ENCODE data around the gene PINLYP. TPM values are rescaled to one million over a fixed set of nuclear protein-coding genes. Genes with fewer than 3 reads are reported as not detected.
A peak's percentile ranks its signal among the peaks of the same experiment; 100 is the strongest.

The PINLYP gene
- total and polyA plus RNA-seq, 9 of the 15 experiments (the other 6 are each of a cell fraction or from before 2014, with no cell fraction given), result 1.00 to 6.7 (median 2.2) TPM

GRCh38 chr19:43591904-43592772, 16.5 kb downstream of the PINLYP start:
- Histone ChIP-seq H3K36me3 (ENCODE audit: control insufficient read depth, insufficient read depth, low read length) (peaks cover 25% of the 10 kb centered on the region; the same call in 2 of the 3 replicates), H3K9ac (ENCODE audit: insufficient read depth in 1 of 2, low read depth in 2 of 2, low read length in 2 of 2) (peak overlapping the region in 1 of 2 experiments; percentile 36; a peak in 1 of 4 replicates), H3K4me3 (no peak overlapping the region), H4K20me1 (replicated peaks; ENCODE audit: control insufficient read depth, insufficient read depth, low read length) (no peaks in the 10 kb centered on the region), H3K9me3 (replicated peaks; ENCODE audit: control insufficient read depth, insufficient read depth, low read depth, low read length) (no peaks in the 10 kb centered on the region), H3K9me1 (ENCODE audit: control insufficient read depth, insufficient read depth, low read length) (no peaks in the 10 kb centered on the region), H3K27me3 (ENCODE audit: control insufficient read depth in 2 of 2, insufficient read depth in 2 of 2, low read length in 2 of 2) (no peaks in the 10 kb centered on the region), H2AFZ (ENCODE audit: low read depth, low read length) (no peak overlapping the region), H3K4me2 (ENCODE audit: insufficient read depth, low read length) (no peak overlapping the region), H3K79me2 (ENCODE audit: control insufficient read depth, insufficient read depth, low read length) (peaks cover 22% of the 10 kb centered on the region), H3K4me1 (replicated peaks in 1 of 2; ENCODE audit: control insufficient read depth in 2 of 2, insufficient read depth in 2 of 2, low read length in 2 of 2) (peaks cover 3 to 39% of the 10 kb centered on the region in 2 experiments; a peak in 4 of 5 replicates), H3K27ac (ENCODE audit: extremely low read depth, low read depth, low read length) (no peak overlapping the region)
- no peak for ATAC-seq
- in situ Hi-C loops (cut with MboI), result no loop called here
- BruUV-seq (replicated peaks), result no TSS peak
- WGBS (ENCODE audit: insufficient coverage, low coverage, missing lambda C conversion rate), result 94% methylated on average over 32 of the region's 63 CpGs
- CTCF ChIA-PET (ENCODE audit: low intra/inter-chr PET ratio), result no interaction called here
- FAIRE-seq, result no peak
- POLR2A ChIA-PET, result no interaction called here
- no peak for TF ChIP-seq CTBP1 (IDR thresholded peaks at IDR 0.05; ENCODE audit: borderline replicate concordance)
- TF ChIP-seq SRSF9 (IDR thresholded peaks at IDR 0.05; ENCODE audit: borderline replicate concordance, low read depth, low read length), result no peak
- TF ChIP-seq ZBTB26 (CRISPR knock-in tag; IDR thresholded peaks at IDR 0.05), result no peak
- peak; percentile 39; the same call in 1 of the 2 replicates for TF ChIP-seq RBFOX2 (IDR thresholded peaks at IDR 0.05; ENCODE audit: low read depth, low read length)
- no peak for TF ChIP-seq RCOR1 (IDR thresholded peaks at IDR 0.05; ENCODE audit: borderline replicate concordance in 1 of 2, low read depth in 2 of 2, low read length in 2 of 2)
- TF ChIP-seq LCOR (CRISPR knock-in tag; IDR thresholded peaks at IDR 0.05), result no peak
- TF ChIP-seq XRCC4 (IDR thresholded peaks at IDR 0.05; ENCODE audit: extremely low read depth, insufficient read depth, insufficient read length), result no peak
- TF ChIP-seq BHLHE40 (IDR thresholded peaks at IDR 0.05; ENCODE audit: low read length), result no peak
- no peak for TF ChIP-seq ZSCAN32 (CRISPR knock-in tag; IDR thresholded peaks at IDR 0.05)
- no peak for TF ChIP-seq THAP12 (CRISPR knock-in tag; IDR thresholded peaks at IDR 0.05)
- TF ChIP-seq PRPF4 (IDR thresholded peaks at IDR 0.05; ENCODE audit: insufficient read depth, low read depth, low read length, poor library complexity, severe bottlenecking), result no peak
- TF ChIP-seq, protein P1, sequence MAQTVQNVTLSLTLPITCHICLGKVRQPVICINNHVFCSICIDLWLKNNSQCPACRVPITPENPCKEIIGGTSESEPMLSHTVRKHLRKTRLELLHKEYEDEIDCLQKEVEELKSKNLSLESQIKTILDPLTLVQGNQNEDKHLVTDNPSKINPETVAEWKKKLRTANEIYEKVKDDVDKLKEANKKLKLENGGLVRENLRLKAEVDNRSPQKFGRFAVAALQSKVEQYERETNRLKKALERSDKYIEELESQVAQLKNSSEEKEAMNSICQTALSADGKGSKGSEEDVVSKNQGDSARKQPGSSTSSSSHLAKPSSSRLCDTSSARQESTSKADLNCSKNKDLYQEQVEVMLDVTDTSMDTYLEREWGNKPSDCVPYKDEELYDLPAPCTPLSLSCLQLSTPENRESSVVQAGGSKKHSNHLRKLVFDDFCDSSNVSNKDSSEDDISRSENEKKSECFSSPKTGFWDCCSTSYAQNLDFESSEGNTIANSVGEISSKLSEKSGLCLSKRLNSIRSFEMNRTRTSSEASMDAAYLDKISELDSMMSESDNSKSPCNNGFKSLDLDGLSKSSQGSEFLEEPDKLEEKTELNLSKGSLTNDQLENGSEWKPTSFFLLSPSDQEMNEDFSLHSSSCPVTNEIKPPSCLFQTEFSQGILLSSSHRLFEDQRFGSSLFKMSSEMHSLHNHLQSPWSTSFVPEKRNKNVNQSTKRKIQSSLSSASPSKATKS (CRISPR knock-in tag; IDR thresholded peaks at IDR 0.05), result no peak
- peak; percentile 18; the same call in 1 of the 2 replicates for TF ChIP-seq HNRNPL (IDR thresholded peaks at IDR 0.05; ENCODE audit: low read depth, low read length)
- no peak for TF ChIP-seq ZNF23 (CRISPR knock-in tag; IDR thresholded peaks at IDR 0.05)
- no peak for TF ChIP-seq HNRNPK (IDR thresholded peaks at IDR 0.05; ENCODE audit: low read depth, low read length, poor library complexity, severe bottlenecking)
- TF ChIP-seq E2F3 (CRISPR knock-in tag; IDR thresholded peaks at IDR 0.05), result no peak
- no peak for DNase-seq (ENCODE audit: extremely low read depth in 1 of 4, low spot score in 3 of 4)
- intact Hi-C loops (cut with micrococcal nuclease), result no loop called here

Data from K562 (cell line).